ENCODE results near the gene HGF. TPM values are rescaled to one million over a fixed set of nuclear protein-coding genes. Genes with fewer than 3 reads are reported as not detected.

Gene HGF
- total RNA-seq, 1 experiment from 2014 or later = 0.72 TPM

DNA sequence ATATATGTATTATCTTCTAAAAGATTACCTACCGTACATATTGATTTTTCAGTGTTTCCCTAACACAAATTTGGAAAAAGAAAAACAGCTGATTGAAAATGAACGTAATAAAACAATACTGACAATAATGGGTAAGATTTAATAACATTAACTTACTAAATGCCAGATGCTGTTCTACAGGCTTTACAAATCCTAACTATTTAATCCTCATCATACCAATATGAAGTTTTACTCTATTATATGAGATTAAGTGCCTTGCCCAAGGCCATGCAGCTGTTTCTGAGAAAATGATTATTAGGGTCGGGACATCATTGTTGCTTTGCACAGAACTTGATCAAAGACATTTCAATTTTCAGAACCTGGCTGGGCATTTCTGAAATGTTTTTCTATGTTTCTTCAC lies 104.6 kb downstream of the HGF start (continued):
- TF ChIP-seq FOXP1 (CRISPR knock-in tag; IDR thresholded peaks at IDR 0.05; ENCODE audit: borderline replicate concordance) = no peak
- no peak for TF ChIP-seq NR1H2 (CRISPR knock-in tag; IDR thresholded peaks at IDR 0.05)
- TF ChIP-seq SOX15 (CRISPR knock-in tag; IDR thresholded peaks at IDR 0.05) = no peak
- no peak for TF ChIP-seq ESRRA (CRISPR knock-in tag; IDR thresholded peaks at IDR 0.05; ENCODE audit: borderline replicate concordance)

- DNase-seq (ENCODE audit: low spot score) (no peak), ATAC-seq (peak; percentile 53)
- ChIA-PET POLR2A (no interaction called here), CTCF (interaction anchor here (1.4 kb wide), 1 partner anchor 106 kb away, joined by 3 read pairs; the partner anchor contains the start of gene HGF)
- TF ChIP-seq, protein P1, sequence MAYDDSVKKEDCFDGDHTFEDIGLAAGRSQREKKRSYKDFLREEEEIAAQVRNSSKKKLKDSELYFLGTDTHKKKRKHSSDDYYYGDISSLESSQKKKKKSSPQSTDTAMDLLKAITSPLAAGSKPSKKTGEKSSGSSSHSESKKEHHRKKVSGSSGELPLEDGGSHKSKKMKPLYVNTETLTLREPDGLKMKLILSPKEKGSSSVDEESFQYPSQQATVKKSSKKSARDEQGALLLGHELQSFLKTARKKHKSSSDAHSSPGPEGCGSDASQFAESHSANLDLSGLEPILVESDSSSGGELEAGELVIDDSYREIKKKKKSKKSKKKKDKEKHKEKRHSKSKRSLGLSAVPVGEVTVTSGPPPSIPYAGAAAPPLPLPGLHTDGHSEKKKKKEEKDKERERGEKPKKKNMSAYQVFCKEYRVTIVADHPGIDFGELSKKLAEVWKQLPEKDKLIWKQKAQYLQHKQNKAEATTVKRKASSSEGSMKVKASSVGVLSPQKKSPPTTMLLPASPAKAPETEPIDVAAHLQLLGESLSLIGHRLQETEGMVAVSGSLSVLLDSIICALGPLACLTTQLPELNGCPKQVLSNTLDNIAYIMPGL (CRISPR knock-in tag; IDR thresholded peaks at IDR 0.05) = no peak
- TF ChIP-seq ZSCAN18 (CRISPR knock-in tag; IDR thresholded peaks at IDR 0.05) = no peak
- TF ChIP-seq ZMAT4 (CRISPR knock-in tag; IDR thresholded peaks at IDR 0.05) = no peak
- TF ChIP-seq HMGA2 (CRISPR knock-in tag; IDR thresholded peaks at IDR 0.05) = no peak
- no peak for TF ChIP-seq PREB (CRISPR knock-in tag; IDR thresholded peaks at IDR 0.05; ENCODE audit: borderline replicate concordance)
- no peak for TF ChIP-seq ESRRA (CRISPR knock-in tag; IDR thresholded peaks at IDR 0.05; ENCODE audit: borderline replicate concordance)
- TF ChIP-seq GTF2I (CRISPR knock-in tag; conservative IDR thresholded peaks at IDR 0.05) = no peak
- no peak for TF ChIP-seq SMAD3 (CRISPR knock-in tag; IDR thresholded peaks at IDR 0.05; ENCODE audit: borderline replicate concordance)
- no peak for TF ChIP-seq ZNF281 (CRISPR knock-in tag; IDR thresholded peaks at IDR 0.05)
- peaks cover 57% of the 10 kb centered on the region for H3K4me1 Mint-ChIP-seq
- no peak overlapping the region for H3K4me3 Mint-ChIP-seq
- no peaks in the 10 kb centered on the region; the same call in 1 of the 2 replicates for H3K9me3 Mint-ChIP-seq
- H3K27ac Mint-ChIP-seq = peak overlapping the region; percentile 49
- H3K27me3 Mint-ChIP-seq (ENCODE audit: low read depth) = no peaks in the 10 kb centered on the region
- H3K36me3 Mint-ChIP-seq = no peaks in the 10 kb centered on the region
These were observed 105.5 kb downstream of the HGF start for GRCh38 chr7:81664304-81664703.

DNA sequence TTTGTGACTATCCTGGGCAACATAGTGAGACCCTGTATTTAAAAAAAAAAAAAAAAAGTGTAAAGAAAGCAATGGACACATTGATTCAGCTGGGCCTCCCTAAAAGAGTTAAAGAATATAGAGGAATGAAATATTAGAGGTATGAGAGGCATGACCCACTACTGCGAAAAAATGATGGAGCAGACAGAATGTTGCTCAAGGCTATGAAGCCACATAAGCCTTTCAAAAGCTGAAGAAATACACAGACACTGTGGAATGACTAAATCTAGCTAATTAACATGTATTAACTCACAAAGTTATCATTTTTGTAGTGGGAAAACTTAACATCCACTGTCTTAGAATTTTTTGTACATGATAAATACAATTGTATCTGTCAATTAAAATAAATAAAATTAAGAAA lies 107.3 kb downstream of the HGF start:
- DNase-seq (ENCODE audit: low spot score) (no peak), ATAC-seq (no peak)
- ChIA-PET CTCF (no interaction called here), POLR2A (no interaction called here)
- Mint-ChIP-seq H3K27ac (no peak overlapping the region), H3K27me3 (ENCODE audit: low read depth) (no peaks in the 10 kb centered on the region), H3K4me3 (no peak overlapping the region), H3K9me3 (peaks cover 5% of the 10 kb centered on the region; the same call in 1 of the 2 replicates), H3K4me1 (peaks cover 57% of the 10 kb centered on the region), H3K36me3 (no peaks in the 10 kb centered on the region)
- TF ChIP-seq, protein P2, sequence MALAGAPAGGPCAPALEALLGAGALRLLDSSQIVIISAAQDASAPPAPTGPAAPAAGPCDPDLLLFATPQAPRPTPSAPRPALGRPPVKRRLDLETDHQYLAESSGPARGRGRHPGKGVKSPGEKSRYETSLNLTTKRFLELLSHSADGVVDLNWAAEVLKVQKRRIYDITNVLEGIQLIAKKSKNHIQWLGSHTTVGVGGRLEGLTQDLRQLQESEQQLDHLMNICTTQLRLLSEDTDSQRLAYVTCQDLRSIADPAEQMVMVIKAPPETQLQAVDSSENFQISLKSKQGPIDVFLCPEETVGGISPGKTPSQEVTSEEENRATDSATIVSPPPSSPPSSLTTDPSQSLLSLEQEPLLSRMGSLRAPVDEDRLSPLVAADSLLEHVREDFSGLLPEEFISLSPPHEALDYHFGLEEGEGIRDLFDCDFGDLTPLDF (CRISPR knock-in tag; IDR thresholded peaks at IDR 0.05) = no peak
- TF ChIP-seq ZNF532 (CRISPR knock-in tag; IDR thresholded peaks at IDR 0.05; ENCODE audit: borderline replicate concordance) = no peak
- no peak for TF ChIP-seq ZNF416 (CRISPR knock-in tag; IDR thresholded peaks at IDR 0.05)
- no peak for TF ChIP-seq EMX1 (CRISPR knock-in tag; IDR thresholded peaks at IDR 0.05)
- no peak for TF ChIP-seq JUN (CRISPR knock-in tag; IDR thresholded peaks at IDR 0.05)
- TF ChIP-seq, protein P3, sequence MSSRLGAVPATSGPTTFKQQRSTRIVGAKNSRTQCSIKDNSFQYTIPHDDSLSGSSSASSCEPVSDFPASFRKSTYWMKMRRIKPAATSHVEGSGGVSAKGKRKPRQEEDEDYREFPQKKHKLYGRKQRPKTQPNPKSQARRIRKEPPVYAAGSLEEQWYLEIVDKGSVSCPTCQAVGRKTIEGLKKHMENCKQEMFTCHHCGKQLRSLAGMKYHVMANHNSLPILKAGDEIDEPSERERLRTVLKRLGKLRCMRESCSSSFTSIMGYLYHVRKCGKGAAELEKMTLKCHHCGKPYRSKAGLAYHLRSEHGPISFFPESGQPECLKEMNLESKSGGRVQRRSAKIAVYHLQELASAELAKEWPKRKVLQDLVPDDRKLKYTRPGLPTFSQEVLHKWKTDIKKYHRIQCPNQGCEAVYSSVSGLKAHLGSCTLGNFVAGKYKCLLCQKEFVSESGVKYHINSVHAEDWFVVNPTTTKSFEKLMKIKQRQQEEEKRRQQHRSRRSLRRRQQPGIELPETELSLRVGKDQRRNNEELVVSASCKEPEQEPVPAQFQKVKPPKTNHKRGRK (CRISPR knock-in tag; IDR thresholded peaks at IDR 0.05; ENCODE audit: borderline replicate concordance) = no peak
- no peak for TF ChIP-seq TP53 (CRISPR knock-in tag; IDR thresholded peaks at IDR 0.05)
